ENCODE data around the gene USP44.

DNA sequence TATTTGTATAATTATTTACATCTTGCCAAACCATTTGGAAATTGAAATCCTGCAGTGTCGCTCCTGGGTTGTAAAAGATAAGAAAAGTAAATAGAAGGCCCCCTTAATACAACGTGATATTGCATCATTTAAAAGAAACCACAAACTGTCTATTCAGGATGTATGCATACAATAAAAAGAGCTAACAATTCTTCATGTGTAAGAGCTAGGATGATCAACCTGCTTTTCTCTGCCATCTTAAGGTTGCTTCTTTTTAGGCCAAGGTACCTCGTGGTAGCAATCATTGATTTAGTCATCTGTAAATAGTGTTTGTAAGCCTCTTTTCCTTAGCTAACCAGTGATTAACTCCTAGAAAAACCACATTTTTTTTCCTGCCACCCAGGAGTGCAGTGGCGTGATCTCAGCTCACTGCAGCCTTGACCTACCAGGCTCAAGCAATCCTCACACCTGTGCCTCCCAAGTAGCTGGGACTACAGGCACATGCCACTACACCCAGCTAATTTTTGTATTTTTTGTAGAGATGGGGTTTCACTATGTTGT lies 3.3 kb upstream of the USP44 start:
- TF ChIP-seq EZH2 (IDR thresholded peaks at IDR 0.05; ENCODE audit: insufficient read depth, poor library complexity, severe bottlenecking) (no peak), EZH2phosphoT487 (IDR thresholded peaks at IDR 0.05; ENCODE audit: insufficient read depth, low read depth) (no peak)

Measured in GM23248 (cell line).